Thyroid gland (tissue), 4 donors: Measurements from ENCODE around the gene POLR3E. TPM values are rescaled to one million over a fixed set of nuclear protein-coding genes. Genes with fewer than 3 reads are reported as not detected.

Experiments
- DNase-seq, 2 donors: peaks; one replicate each; pipeline ENCODE4 v3.0.0-alpha.2; 2019
- H3K27ac ChIP-seq, 3 donors: fragments of 200-600 bp; sonication (generic); 1 replicate in 2 of 3; 2 replicates in 1 of 3; pipeline ENCODE4 v1.5.1; 2016 to 2019; ENCODE audit warnings: mild to moderate bottlenecking in 1 of 3, moderate library complexity in 1 of 3
- H3K27me3 ChIP-seq: fragments of 200-600 bp; sonication (generic); one replicate; pipeline ENCODE4 v1.5.1; 2019
- H3K36me3 ChIP-seq, 2 donors: fragments of 200-600 bp; sonication (generic); one replicate each; pipeline ENCODE4 v1.5.1; 2016 to 2019
- H3K4me1 ChIP-seq, 2 donors: fragments of 200-600 bp; sonication (generic); one replicate each; pipeline ENCODE4 v1.5.1; 2017 to 2019
- H3K4me3 ChIP-seq, 3 donors: fragments of 200-600 bp; sonication (generic); replicated peaks in 1 of 3; 1 replicate in 2 of 3; 2 replicates in 1 of 3; pipeline ENCODE4 v1.5.1; 2016; ENCODE audit warnings: mild to moderate bottlenecking in 1 of 3
- H3K9me3 ChIP-seq: fragments of 200-600 bp; sonication (generic); one replicate; pipeline ENCODE4 v1.5.1; 2017
- CTCF ChIP-seq, 6 experiments: fragments of 200-600 bp in 3 of 6; fragments of 450-650 bp in 3 of 6; sonication (generic) in 3 of 6; IDR thresholded peaks; one replicate each; pipeline ENCODE4 v1.5.1; 2016 to 2019; ENCODE audit warnings: antibody characterized with exemption in 6 of 6, mild to moderate bottlenecking in 2 of 6, inconsistent platforms in 1 of 6, moderate library complexity in 1 of 6
- POLR2A ChIP-seq, 2 donors: fragments of 450-650 bp; IDR thresholded peaks; one replicate each; pipeline ENCODE4 v1.6.1; 2017; ENCODE audit warnings: antibody characterized with exemption in 2 of 2, mild to moderate bottlenecking in 2 of 2, moderate library complexity in 1 of 2
- WGBS, 2 donors: methylation state at CpG; one replicate each; pipeline ENCODE4 v1.1.5; 2017; 5-methylcytosine and 5-hydroxymethylcytosine counted together
- intact Hi-C: fragments of 100-400 bp; cut with DNase I; formaldehyde crosslinking; loops from one replicate; pipeline ENCODE4 v1.15.1; 2023
- total RNA-seq, 4 donors: library from RNA; depleted of rRNA; stranded (reverse); fragments of >200 nt; gene quantifications; one replicate each; pipeline ENCODE4 v1.2.3, GENCODE V29; 2016

POLR3E gene
- total RNA-seq, 4 donors from 2014 or later = 66.7 to 115 (median 82.8) TPM

DNA sequence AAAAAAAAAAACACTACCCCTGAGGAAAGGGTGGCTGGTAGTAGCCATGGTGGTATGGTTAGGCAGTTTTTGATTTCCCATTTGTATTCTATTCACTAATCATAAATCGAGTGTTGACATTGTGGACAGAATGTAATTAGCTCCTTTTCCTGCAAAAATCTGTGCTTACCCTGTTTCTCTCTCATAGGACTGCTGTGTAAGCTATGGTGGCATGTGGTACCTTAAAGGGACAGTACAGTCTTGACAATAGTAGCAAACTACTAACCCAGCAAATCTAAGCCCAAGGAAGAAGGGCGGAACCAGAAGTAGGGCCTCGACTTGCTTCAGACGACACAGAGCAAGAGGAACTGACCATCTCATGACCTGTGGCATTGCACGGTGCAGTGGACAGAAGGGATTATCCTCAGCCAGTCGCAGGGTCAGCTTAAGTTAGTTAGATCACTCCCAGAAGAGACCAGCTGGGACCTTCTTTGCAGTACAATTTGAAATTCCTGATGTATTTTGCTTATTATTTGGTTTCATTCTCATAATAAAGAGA lies 36.3 kb downstream of the POLR3E start:
- H3K27ac ChIP-seq = no peak overlapping the region
- no peaks in the 10 kb centered on the region for H3K27me3 ChIP-seq
- H3K36me3 ChIP-seq = peaks cover 27 to 38% of the 10 kb centered on the region in 2 donors
- H3K9me3 ChIP-seq = no peaks in the 10 kb centered on the region
- WGBS, 2 donors = 72 to 75% methylated on average over 6 of the region's 6 CpGs
- no peak overlapping the region for H3K4me3 ChIP-seq
- no peak for TF ChIP-seq POLR2A (IDR thresholded peaks at IDR 0.05)
- TF ChIP-seq CTCF (IDR thresholded peaks at IDR 0.05) = no peak
- intact Hi-C loops = no loop called here
- no peaks in the 10 kb centered on the region for H3K4me1 ChIP-seq
- DNase-seq = no peak

DNA sequence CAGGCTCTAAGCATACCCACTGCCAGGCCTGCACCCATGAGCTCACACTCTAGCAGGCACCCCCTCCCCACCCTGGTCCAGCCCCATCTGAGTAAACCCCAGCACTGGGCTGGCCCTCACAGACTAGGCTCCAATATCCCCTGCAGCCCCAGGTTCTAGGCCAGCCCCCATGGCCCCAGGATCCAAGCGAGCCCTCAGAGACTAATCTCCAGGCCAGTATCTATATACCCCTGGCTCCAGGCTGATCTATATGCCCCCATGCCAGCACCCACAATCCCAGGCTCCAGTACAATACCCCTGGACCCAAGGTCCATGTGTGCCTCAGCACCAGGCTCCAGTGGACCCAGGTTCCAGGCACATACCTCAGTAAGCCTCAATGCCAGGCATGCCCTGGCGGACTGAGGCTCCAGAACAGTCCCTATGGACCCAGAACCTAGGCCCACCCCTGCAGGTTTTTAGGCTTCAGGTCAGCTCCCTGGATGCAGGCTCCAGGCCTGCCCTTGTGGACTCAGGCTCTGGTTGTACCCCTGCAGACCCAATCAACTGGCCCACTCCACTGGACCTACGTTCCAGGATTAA lies 38.5 kb downstream of the POLR3E start:
- TF ChIP-seq POLR2A (IDR thresholded peaks at IDR 0.05) (no peak), CTCF (IDR thresholded peaks at IDR 0.05) (no peak)
- Histone ChIP-seq H3K4me1 (no peaks in the 10 kb centered on the region), H3K9me3 (no peaks in the 10 kb centered on the region), H3K27ac (no peak overlapping the region), H3K27me3 (no peaks in the 10 kb centered on the region), H3K36me3 (peaks cover 18 to 32% of the 10 kb centered on the region in 2 donors), H3K4me3 (no peak overlapping the region)
- WGBS, 2 donors = 92 to 100% methylated on average over 2 of the region's 3 CpGs
- intact Hi-C loops = no loop called here
- DNase-seq = no peak

- no peak for DNase-seq
- TF ChIP-seq POLR2A (IDR thresholded peaks at IDR 0.05) = no peak
- TF ChIP-seq CTCF (IDR thresholded peaks at IDR 0.05) = no peak
- Histone ChIP-seq H3K36me3 (peaks cover 16 to 27% of the 10 kb centered on the region in 2 donors), H3K4me3 (no peak overlapping the region), H3K9me3 (no peaks in the 10 kb centered on the region), H3K27me3 (no peaks in the 10 kb centered on the region), H3K27ac (no peak overlapping the region), H3K4me1 (no peaks in the 10 kb centered on the region)
- intact Hi-C loops = no loop called here
Measured at GRCh38 chr16:22336581-22336980, 39.4 kb downstream of the POLR3E start.

DNA sequence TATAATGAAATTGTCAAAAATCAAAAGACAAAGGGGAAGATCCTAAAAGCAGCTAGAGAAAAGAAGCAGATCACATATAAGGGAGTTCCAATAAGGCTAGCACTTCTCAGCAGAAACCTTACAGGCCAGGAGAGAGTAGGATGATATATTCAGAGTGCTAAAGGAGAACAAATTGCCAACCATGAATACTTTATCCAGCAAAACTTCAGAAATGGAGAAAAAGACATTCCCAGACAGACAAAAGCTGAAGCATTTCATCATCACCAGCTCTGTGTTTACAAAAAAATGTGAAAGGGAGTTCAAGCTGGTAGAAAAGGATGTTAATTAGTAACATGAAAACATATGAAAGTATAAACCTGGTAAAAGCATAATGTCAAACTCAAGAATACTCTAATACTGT lies 39.8 kb downstream of the POLR3E start:
- Histone ChIP-seq H3K27ac (no peak overlapping the region), H3K4me3 (no peak overlapping the region), H3K36me3 (peaks cover 13 to 22% of the 10 kb centered on the region in 2 donors), H3K4me1 (no peaks in the 10 kb centered on the region), H3K9me3 (no peaks in the 10 kb centered on the region), H3K27me3 (no peaks in the 10 kb centered on the region)
- no peak for DNase-seq
- intact Hi-C loops = no loop called here
- TF ChIP-seq POLR2A (IDR thresholded peaks at IDR 0.05) = no peak
- no peak for TF ChIP-seq CTCF (IDR thresholded peaks at IDR 0.05)

- Histone ChIP-seq H3K27me3 (no peaks in the 10 kb centered on the region), H3K9me3 (no peaks in the 10 kb centered on the region), H3K36me3 (peaks cover 13 to 21% of the 10 kb centered on the region in 2 donors), H3K4me3 (no peak overlapping the region), H3K4me1 (no peaks in the 10 kb centered on the region), H3K27ac (no peak overlapping the region)
- no peak for DNase-seq
- intact Hi-C loops = no loop called here
- WGBS, 2 donors = 98 to 99% methylated on average over 4 of the region's 4 CpGs
- TF ChIP-seq POLR2A (IDR thresholded peaks at IDR 0.05) = no peak
- TF ChIP-seq CTCF (IDR thresholded peaks at IDR 0.05) = no peak
Measured at GRCh38 chr16:22337849-22338635, 40.8 kb downstream of the POLR3E start.
